Activated CD4-positive, alpha-beta T cell treated with anti-CD3 and anti-CD28 coated beads, Interleukin-2, amount 10 ng/mL, durations not matched to agents 24 days and 14 days (primary cell): ENCODE data around the gene KLHL26. TPM values are rescaled to one million over a fixed set of nuclear protein-coding genes. Genes with fewer than 3 reads are reported as not detected.
A peak's percentile ranks its signal among the peaks of the same experiment; 100 is the strongest.

Source experiments
- DNase-seq: peaks from one replicate; pipeline ENCODE4 v3.0.0; 2022
- H3K27ac Mint-ChIP-seq: one replicate; pipeline ENCODE4 v1.8.0; 2022; ENCODE audit warnings: mild to moderate bottlenecking, mixed read lengths
- H3K27me3 Mint-ChIP-seq: one replicate; pipeline ENCODE4 v1.8.0; 2022; ENCODE audit warnings: mixed read lengths
- H3K36me3 Mint-ChIP-seq: one replicate; pipeline ENCODE4 v1.8.0; 2022; ENCODE audit warnings: low read depth, mild to moderate bottlenecking, mixed read lengths
- H3K4me1 Mint-ChIP-seq: one replicate; pipeline ENCODE4 v1.8.0; 2021; ENCODE audit warnings: mixed read lengths
- H3K4me3 Mint-ChIP-seq: one replicate; pipeline ENCODE4 v1.8.0; 2022; ENCODE audit warnings: mild to moderate bottlenecking, moderate library complexity, mixed read lengths
- H3K9me3 Mint-ChIP-seq: one replicate; pipeline ENCODE4 v1.8.0; 2021; ENCODE audit warnings: mixed read lengths
- intact Hi-C: fragments of 100-400 bp; cut with micrococcal nuclease; formaldehyde crosslinking; loops from one replicate; pipeline ENCODE4 v1.15.1; 2023
- total RNA-seq: library from RNA; stranded (reverse); gene quantifications from 2 replicates; pipeline ENCODE4 v1.2.3, GENCODE V29; 2022

The KLHL26 gene
- total RNA-seq, 1 donor from 2014 or later: 14.0 TPM

- intact Hi-C loops: loop anchor here (5.0 kb wide), 1 partner anchor 179 kb away; the partner anchor contains the start of gene COMP
- DNase-seq: no peak
- peak overlapping the region; percentile 25 for H3K27ac Mint-ChIP-seq
- H3K4me3 Mint-ChIP-seq: peak overlapping the region; percentile 55
- peaks cover 9% of the 10 kb centered on the region for H3K4me1 Mint-ChIP-seq
- H3K9me3 Mint-ChIP-seq: no peaks in the 10 kb centered on the region
- H3K27me3 Mint-ChIP-seq: peaks cover 63% of the 10 kb centered on the region
- peaks cover 1% of the 10 kb centered on the region for H3K36me3 Mint-ChIP-seq
These were observed 23.1 kb upstream of the KLHL26 start for GRCh38 chr19:18613589-18614234.

- H3K4me1 Mint-ChIP-seq: peaks cover 8% of the 10 kb centered on the region
- no peak overlapping the region for H3K4me3 Mint-ChIP-seq
- H3K36me3 Mint-ChIP-seq: peaks cover 1% of the 10 kb centered on the region
- no peak for DNase-seq
- intact Hi-C loops: no loop called here
- peaks cover 45% of the 10 kb centered on the region for H3K27me3 Mint-ChIP-seq
- H3K27ac Mint-ChIP-seq: no peak overlapping the region
- no peaks in the 10 kb centered on the region for H3K9me3 Mint-ChIP-seq
These were observed 20.8 kb upstream of the KLHL26 start for GRCh38 chr19:18616023-18616422.

- intact Hi-C loops: no loop called here
These were observed 19.3 kb upstream of the KLHL26 start for GRCh38 chr19:18617562-18617961.

DNA sequence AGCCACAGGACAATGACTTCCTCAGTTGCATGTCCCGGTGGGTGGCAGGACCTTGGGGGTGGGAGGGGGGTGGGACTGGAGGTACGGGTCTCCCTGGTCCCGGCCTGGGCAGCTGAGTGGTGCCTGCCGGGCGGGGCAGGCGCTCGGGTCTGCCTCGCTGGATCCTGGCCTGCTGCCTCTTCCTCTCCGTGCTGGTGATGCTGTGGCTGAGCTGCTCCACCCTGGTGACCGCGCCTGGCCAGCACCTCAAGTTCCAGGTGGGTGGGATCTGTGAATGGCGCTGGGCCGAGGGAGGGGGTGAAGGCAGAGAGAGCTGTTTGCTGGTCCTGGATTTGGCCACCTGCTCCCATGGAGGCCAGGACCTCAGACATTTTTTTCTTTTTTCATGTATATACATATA, 18.6 kb upstream of the KLHL26 start:
- intact Hi-C loops: no loop called here
- H3K4me1 Mint-ChIP-seq: peaks cover 1% of the 10 kb centered on the region
- H3K27ac Mint-ChIP-seq: no peak overlapping the region
- H3K27me3 Mint-ChIP-seq: peaks cover 31% of the 10 kb centered on the region
- no peaks in the 10 kb centered on the region for H3K36me3 Mint-ChIP-seq
- no peak overlapping the region for H3K4me3 Mint-ChIP-seq
- no peak for DNase-seq
- no peaks in the 10 kb centered on the region for H3K9me3 Mint-ChIP-seq

More at GRCh38 chr19:18617562-18617961, 19.3 kb upstream of the KLHL26 start:
- no peak for DNase-seq
- no peak overlapping the region for H3K4me3 Mint-ChIP-seq
- H3K4me1 Mint-ChIP-seq: peaks cover 1% of the 10 kb centered on the region
- H3K27me3 Mint-ChIP-seq: peaks cover 33% of the 10 kb centered on the region
- H3K36me3 Mint-ChIP-seq: no peaks in the 10 kb centered on the region
- no peak overlapping the region for H3K27ac Mint-ChIP-seq
- H3K9me3 Mint-ChIP-seq: no peaks in the 10 kb centered on the region

DNA sequence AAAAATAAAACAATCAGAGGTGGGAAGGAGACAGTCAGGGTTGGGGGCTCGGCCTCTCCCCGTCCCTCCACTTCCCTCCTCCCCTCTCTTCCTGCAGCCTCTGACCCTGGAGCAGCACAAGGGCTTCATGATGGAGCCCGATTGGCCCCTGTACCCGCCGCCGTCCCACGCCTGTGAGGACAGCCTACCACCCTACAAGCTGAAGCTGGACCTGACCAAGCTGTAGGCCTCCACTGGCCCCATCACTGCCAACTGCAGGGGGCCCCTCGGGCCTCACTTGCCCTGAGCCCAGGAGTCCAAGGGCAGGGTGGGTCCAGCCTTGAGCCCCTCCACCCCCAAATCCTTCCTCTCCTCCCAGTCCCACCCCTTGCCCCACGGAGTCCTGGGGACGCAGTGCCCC, 16.5 kb upstream of the KLHL26 start:
- H3K4me1 Mint-ChIP-seq: peaks cover 1% of the 10 kb centered on the region
- H3K36me3 Mint-ChIP-seq: no peaks in the 10 kb centered on the region
- H3K27me3 Mint-ChIP-seq: peaks cover 12% of the 10 kb centered on the region
- no peaks in the 10 kb centered on the region for H3K9me3 Mint-ChIP-seq
- H3K4me3 Mint-ChIP-seq: no peak overlapping the region
- no peak for DNase-seq
- no peak overlapping the region for H3K27ac Mint-ChIP-seq
- intact Hi-C loops: no loop called here

DNA sequence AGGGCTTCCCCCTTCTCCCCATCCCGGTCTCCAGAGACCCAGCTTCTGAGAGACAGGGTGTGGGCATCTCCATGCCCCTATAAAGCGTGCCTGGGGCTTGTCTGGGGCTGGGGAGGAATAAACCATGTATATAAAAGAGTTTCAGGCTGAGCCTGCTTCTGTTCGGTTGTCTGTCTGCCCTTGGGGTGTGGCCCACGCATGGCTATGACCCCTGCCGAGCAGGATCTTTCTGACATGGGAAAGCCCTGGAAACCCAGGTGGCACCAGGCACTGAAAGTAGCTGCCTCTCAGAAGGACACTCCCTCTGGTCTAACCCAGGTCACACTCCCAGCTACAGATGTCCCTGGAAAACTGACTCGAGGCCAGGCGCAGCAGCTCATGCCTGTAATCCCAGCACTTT, 15.9 kb upstream of the KLHL26 start:
- intact Hi-C loops: no loop called here
- no peak overlapping the region for H3K27ac Mint-ChIP-seq
- H3K36me3 Mint-ChIP-seq: no peaks in the 10 kb centered on the region
- no peak overlapping the region for H3K4me3 Mint-ChIP-seq
- DNase-seq: no peak
- H3K27me3 Mint-ChIP-seq: peaks cover 8% of the 10 kb centered on the region
- peaks cover 1% of the 10 kb centered on the region for H3K4me1 Mint-ChIP-seq
- H3K9me3 Mint-ChIP-seq: no peaks in the 10 kb centered on the region

- Mint-ChIP-seq H3K9me3 (no peaks in the 10 kb centered on the region), H3K27ac (no peak overlapping the region), H3K27me3 (peaks cover 8% of the 10 kb centered on the region), H3K4me1 (peaks cover 1% of the 10 kb centered on the region), H3K36me3 (no peaks in the 10 kb centered on the region), H3K4me3 (no peak overlapping the region)
- no peak for DNase-seq
- intact Hi-C loops: no loop called here
These were observed 9.9 kb upstream of the KLHL26 start for GRCh38 chr19:18626906-18627305.

GRCh38 chr19:18629166-18630088, 7.4 kb upstream of the KLHL26 start:
- intact Hi-C loops: no loop called here
- no peaks in the 10 kb centered on the region for H3K4me1 Mint-ChIP-seq
- no peak for DNase-seq
- no peaks in the 10 kb centered on the region for H3K36me3 Mint-ChIP-seq
- peak overlapping the region; percentile 55 for H3K27ac Mint-ChIP-seq
- H3K4me3 Mint-ChIP-seq: no peak overlapping the region
- no peaks in the 10 kb centered on the region for H3K9me3 Mint-ChIP-seq
- peaks cover 12% of the 10 kb centered on the region for H3K27me3 Mint-ChIP-seq

DNA sequence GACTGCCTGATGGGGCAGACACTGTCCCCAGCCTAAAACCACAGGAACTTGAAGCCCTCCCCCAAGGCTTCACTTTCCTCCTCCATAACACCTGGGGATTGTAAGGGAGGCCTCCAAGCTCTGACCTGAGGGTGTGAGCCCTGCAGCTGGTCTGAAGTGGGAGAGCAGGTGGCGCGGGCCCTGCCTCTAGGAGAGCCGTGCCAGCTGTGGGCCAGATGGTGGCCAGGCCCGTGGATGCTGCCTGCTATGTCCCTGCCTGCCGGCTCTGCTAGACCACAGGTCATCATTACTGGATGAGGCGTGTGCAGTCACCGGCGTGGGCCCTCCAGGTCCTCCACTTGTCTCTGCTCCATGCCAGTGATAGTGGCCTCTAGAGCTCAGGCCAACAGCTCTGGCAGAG, 3.5 kb upstream of the KLHL26 start:
- Mint-ChIP-seq H3K4me1 (peaks cover 22% of the 10 kb centered on the region), H3K36me3 (peaks cover 1% of the 10 kb centered on the region)
- intact Hi-C loops: no loop called here

GRCh38 chr19:18634612-18635297, 2.1 kb upstream of the KLHL26 start:
- DNase-seq: peak; percentile 66
- H3K4me1 Mint-ChIP-seq: peaks cover 22% of the 10 kb centered on the region

More for the DNA sequence above, 3.5 kb upstream of the KLHL26 start:
- peaks cover 13% of the 10 kb centered on the region for H3K27me3 Mint-ChIP-seq
- no peaks in the 10 kb centered on the region for H3K9me3 Mint-ChIP-seq
- no peak overlapping the region for H3K27ac Mint-ChIP-seq
- no peak for DNase-seq
- H3K4me3 Mint-ChIP-seq: no peak overlapping the region

DNA sequence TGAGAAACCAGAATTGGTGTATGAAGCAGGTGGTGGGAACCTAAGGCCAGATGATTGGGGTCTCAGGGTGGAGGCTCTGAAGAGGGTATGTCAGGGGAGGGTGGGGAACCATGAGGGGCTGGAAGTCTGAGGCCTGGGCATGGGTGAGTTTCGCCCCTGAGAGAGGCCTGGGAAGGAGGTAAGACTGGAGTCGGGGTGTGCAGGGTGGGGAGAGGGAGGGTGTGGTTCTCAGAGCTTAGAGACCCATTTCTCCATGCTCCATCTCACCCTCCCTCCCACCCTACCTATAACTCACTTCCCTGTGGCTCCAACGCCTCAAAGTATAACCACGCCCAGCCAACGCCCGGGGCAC, 1.0 kb upstream of the KLHL26 start:
- intact Hi-C loops: loop anchor here (1.0 to 5.0 kb wide), 5 partner anchors 39 to 296 kb away; partner anchors contain the start of genes COPE, DDX49 and ELL
- H3K36me3 Mint-ChIP-seq: peaks cover 3% of the 10 kb centered on the region
- H3K4me3 Mint-ChIP-seq: peak overlapping the region; percentile 99
- peaks cover 22% of the 10 kb centered on the region for H3K4me1 Mint-ChIP-seq
- no peak for DNase-seq
- no peaks in the 10 kb centered on the region for H3K9me3 Mint-ChIP-seq
- H3K27me3 Mint-ChIP-seq: peaks cover 9% of the 10 kb centered on the region
- peak overlapping the region; percentile 93 for H3K27ac Mint-ChIP-seq

More at GRCh38 chr19:18634612-18635297, 2.1 kb upstream of the KLHL26 start:
- intact Hi-C loops: loop anchor here (5.0 kb wide), 1 partner anchor 37 kb away; no protein-coding TSS in a partner anchor
- Mint-ChIP-seq H3K4me3 (no peak overlapping the region), H3K27ac (no peak overlapping the region), H3K27me3 (peaks cover 12% of the 10 kb centered on the region), H3K9me3 (no peaks in the 10 kb centered on the region), H3K36me3 (peaks cover 3% of the 10 kb centered on the region)

DNA sequence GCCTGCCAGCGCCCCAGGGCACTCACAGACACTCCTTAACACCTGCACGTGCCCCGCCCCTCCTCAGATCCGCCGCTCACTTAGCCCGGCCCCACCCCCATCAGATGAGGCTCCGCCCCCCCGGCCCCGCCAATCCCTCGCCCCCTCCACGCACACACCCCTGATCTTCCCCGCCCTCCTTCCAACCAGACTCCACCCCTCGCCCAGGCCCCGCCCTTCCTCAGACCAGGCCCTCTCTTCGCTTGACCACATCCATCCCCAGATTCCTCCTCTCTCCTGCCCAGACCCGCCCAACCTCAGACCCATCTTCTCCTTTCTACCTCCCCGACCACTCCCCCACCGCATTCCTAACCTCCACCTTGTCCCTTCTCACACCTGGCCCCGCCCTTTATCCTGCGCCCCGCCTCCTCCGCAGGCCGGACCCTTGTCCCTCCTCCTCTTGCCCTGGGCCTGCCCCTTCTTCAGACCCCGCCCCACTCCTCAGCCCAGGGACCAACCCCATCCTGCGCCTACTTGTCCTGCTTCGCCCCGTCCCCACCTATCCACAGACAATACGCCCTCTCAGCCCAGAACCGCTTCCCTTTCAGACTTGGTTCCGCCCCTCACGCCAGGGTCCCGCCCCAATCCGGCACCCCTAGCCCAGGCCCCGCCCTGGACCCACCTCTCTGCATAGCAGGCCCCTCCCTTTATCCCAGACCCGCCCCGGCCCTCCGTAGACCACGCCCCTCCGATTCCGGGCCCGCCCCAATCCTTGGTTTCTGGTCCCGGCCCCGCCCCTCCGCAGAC, 452 bp upstream of the KLHL26 start:
- intact Hi-C loops: loop anchor here (1.0 to 5.0 kb wide), 5 partner anchors 39 to 296 kb away; partner anchors contain the start of genes COPE, DDX49 and ELL
- Mint-ChIP-seq H3K27ac (peak overlapping the region; percentile 93), H3K27me3 (peaks cover 9% of the 10 kb centered on the region), H3K4me1 (peaks cover 22% of the 10 kb centered on the region), H3K4me3 (peak overlapping the region; percentile 99), H3K9me3 (no peaks in the 10 kb centered on the region), H3K36me3 (peaks cover 3% of the 10 kb centered on the region)
- peak; percentile 100 for DNase-seq
